ENCODE data around the gene CACNA1B. TPM values are rescaled to one million over a fixed set of nuclear protein-coding genes. Genes with fewer than 3 reads are reported as not detected.

Gene CACNA1B
- total RNA-seq, 1 experiment from 2014 or later = 0.03 TPM

DNA sequence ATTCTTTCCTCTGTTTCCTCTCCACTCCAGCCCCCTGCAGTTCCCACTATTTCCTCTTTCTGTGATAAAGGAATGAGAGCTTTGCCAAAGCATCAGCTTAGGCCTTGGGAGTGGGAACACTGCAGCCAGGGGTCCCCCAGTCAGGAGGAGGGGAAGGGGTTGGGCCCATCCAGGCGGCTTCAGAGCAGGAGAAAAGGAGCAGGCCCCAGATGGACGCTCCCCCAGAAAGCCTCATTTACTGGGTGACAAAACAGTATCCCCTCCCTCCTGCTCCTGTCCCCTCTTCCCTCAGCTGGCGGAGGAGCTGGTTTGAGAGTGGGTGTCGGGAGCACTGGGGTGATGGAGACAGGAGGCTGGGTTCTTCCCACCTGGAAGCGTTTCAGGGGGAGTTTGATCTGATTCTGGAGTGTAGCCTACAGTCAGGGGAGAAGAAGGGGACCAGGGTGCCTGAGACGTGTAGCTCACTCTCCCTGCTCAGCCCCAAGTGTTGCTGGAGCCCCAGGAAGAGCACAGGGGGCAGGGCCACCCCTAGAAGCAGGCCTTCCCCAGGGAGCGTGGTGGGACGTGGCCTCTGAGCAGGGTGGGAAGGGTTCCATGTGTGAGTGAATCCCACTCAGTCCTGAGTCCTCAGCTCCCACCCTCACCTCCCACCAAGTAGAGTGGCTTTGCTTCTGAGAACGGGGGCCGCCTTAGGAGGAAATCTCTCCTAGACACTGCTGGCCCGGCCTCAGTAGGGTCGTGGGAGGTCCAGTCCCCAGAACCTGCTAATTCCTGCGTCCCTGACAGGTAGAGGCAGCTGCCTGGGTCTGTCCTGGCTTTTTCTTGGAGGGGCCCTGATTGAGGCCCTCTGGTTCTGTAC, 173.1 kb downstream of the CACNA1B start:
- Histone ChIP-seq H3K27ac (no peak overlapping the region), H3K4me3 (no peak overlapping the region), H3K9me3 (replicated peaks) (no peaks in the 10 kb centered on the region), H3K36me3 (no peaks in the 10 kb centered on the region), H3K27me3 (replicated peaks) (no peaks in the 10 kb centered on the region), H3K4me1 (replicated peaks) (no peaks in the 10 kb centered on the region)
- DNase-seq (ENCODE audit: low read depth in 1 of 2, low spot score in 2 of 2) = peak in 1 of 2 experiments; percentile 22

GRCh38 chr9:138051586-138052321, 174.2 kb downstream of the CACNA1B start:
- Histone ChIP-seq H3K4me3 (no peak overlapping the region), H3K9me3 (replicated peaks) (no peaks in the 10 kb centered on the region), H3K4me1 (replicated peaks) (no peaks in the 10 kb centered on the region)

DNA sequence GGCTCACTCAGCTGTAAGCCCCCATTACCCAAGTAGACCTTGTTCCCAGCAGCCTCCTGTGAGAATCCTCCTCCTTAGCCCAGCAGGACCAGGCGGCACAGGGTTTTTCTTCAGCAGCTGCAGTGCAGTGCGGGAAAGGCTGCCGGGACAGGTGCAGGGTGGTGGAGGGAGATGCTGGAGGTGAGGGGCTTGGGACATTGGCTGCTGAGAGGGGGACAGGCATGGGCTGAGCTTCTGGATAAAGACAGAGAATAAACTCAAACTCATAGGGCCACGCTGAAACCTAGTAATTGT, 174.7 kb downstream of the CACNA1B start:
- Histone ChIP-seq H3K27ac (no peak overlapping the region), H3K27me3 (replicated peaks) (no peaks in the 10 kb centered on the region), H3K9me3 (replicated peaks) (no peaks in the 10 kb centered on the region), H3K4me1 (replicated peaks) (no peaks in the 10 kb centered on the region), H3K4me3 (no peak overlapping the region), H3K36me3 (no peaks in the 10 kb centered on the region)
- DNase-seq (ENCODE audit: low read depth in 1 of 2, low spot score in 2 of 2) = peak in 1 of 2 experiments; percentile 25

More at GRCh38 chr9:138051586-138052321, 174.2 kb downstream of the CACNA1B start:
- no peak overlapping the region for H3K27ac ChIP-seq
- no peaks in the 10 kb centered on the region for H3K36me3 ChIP-seq
- peak in 1 of 2 experiments; percentile 28 for DNase-seq (ENCODE audit: low read depth in 1 of 2, low spot score in 2 of 2)
- no peaks in the 10 kb centered on the region for H3K27me3 ChIP-seq (replicated peaks)

DNA sequence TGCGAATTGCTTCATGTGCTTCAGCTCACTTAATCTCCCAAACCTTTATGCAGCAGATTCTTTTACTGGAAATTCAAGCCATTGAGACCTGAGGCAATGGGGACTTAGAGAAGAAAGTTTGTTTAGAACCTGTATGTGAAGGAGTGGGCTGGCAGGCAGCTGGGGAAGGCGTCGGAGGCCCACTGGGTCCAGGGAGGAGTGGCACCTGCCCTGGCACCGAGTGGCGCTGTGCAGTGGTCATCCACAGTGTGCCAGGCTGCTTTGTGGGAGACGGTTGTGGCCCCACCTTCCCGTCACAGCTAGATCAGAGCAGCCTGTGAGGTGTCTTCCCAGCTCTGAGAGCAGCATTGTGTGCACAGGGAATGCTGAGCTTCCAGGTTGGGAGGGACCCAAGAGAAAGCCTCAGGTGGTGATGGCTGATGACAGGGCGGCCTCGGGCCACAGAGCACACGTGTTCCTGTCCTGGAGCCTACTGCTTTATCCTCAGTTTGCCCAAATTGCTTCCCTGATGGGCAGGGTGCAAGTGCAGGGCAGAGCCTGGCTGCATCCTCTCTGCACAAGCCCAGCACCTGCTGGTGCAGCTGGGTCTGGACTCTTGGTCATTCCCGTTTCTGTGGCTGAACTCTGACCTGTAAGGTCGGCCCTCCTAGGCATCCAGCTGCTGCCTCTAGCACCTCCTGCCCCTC, 175.2 kb downstream of the CACNA1B start:
- H3K4me3 ChIP-seq = no peak overlapping the region
- H3K36me3 ChIP-seq = no peaks in the 10 kb centered on the region
- H3K4me1 ChIP-seq (replicated peaks) = no peaks in the 10 kb centered on the region
- H3K9me3 ChIP-seq (replicated peaks) = no peaks in the 10 kb centered on the region
- peak in 1 of 2 experiments; percentile 13 for DNase-seq (ENCODE audit: low read depth in 1 of 2, low spot score in 2 of 2)
- H3K27ac ChIP-seq = no peak overlapping the region
- H3K27me3 ChIP-seq (replicated peaks) = no peaks in the 10 kb centered on the region

DNA sequence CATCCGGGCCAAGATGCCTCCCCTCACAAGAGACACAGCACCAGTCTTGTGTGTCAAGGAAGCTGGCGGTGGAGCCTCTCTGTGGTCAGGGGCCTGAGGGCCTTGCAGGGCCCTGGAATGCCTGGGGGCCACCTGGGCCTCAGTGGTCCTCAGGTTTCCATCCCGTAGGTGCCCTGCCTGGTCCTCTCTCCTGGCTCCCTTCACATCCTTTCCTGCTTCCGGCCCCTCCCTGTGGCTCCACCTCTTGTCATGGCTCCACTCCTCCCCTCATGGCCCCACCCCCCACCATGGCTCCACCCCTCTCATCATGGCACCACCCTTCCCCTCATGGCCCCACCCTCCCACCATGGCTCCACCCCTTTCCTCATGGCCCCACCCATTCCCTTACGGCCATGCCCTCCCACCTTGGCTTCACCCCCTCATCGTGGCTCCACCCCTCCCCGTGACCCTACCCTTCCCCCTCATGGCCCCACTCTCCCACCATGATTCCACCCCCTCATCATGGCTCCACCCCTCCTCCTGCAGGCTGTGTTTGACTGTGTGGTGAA, 175.8 kb downstream of the CACNA1B start:
- no peak overlapping the region for H3K4me3 ChIP-seq
- H3K36me3 ChIP-seq = no peaks in the 10 kb centered on the region
- H3K4me1 ChIP-seq (replicated peaks) = no peaks in the 10 kb centered on the region
- no peak overlapping the region for H3K27ac ChIP-seq
- peak in 1 of 2 experiments; percentile 35 for DNase-seq (ENCODE audit: low read depth in 1 of 2, low spot score in 2 of 2)
- H3K9me3 ChIP-seq (replicated peaks) = no peaks in the 10 kb centered on the region
- H3K27me3 ChIP-seq (replicated peaks) = no peaks in the 10 kb centered on the region

DNA sequence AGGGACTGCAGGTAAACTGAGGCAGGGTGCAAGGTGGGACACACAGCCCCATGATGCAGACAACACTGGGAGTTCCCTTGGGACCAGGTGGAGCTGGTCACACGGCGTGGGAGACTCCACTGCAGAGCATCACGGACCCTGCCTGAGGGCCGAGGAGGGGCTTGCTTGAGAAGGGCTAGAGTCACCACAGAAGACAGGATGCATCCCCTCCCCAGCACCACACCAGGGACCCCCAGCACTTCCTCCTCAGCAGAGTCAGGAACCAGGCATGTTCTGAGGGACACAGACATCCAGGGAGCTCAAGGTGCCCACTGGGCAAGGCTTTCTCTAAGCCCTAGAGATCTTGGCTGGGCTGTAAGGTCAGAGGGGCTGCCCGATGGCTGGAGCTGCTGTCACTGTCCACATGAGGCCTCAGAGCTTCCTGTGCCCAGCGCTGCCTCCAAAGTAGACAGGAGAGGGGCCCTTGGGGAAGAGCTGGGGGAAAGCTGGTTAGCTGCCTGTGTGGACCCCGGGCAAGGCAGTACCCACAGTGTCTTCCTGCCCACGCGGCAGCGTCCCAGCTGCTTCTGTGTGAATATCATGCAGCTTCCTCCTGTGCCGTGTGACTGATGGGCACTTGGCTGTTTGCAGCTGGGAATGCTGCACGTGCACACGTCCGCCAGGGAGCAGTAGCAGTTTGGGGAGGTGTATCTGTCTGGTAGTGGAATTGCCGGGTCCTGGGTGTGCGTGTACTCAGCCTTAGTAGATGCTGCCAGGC, 176.6 kb downstream of the CACNA1B start:
- Histone ChIP-seq H3K27me3 (replicated peaks) (no peaks in the 10 kb centered on the region), H3K4me1 (replicated peaks) (no peaks in the 10 kb centered on the region), H3K36me3 (no peaks in the 10 kb centered on the region), H3K4me3 (no peak overlapping the region), H3K27ac (no peak overlapping the region), H3K9me3 (replicated peaks) (no peaks in the 10 kb centered on the region)
- peak in 1 of 2 experiments; percentile 16 for DNase-seq (ENCODE audit: low read depth in 1 of 2, low spot score in 2 of 2)

GRCh38 chr9:138057726-138058125, 180.1 kb downstream of the CACNA1B start:
- DNase-seq (ENCODE audit: low read depth in 1 of 2, low spot score in 2 of 2) = no peak
- Histone ChIP-seq H3K4me1 (replicated peaks) (no peaks in the 10 kb centered on the region), H3K4me3 (no peak overlapping the region), H3K27ac (no peak overlapping the region), H3K9me3 (replicated peaks) (no peaks in the 10 kb centered on the region), H3K36me3 (no peaks in the 10 kb centered on the region), H3K27me3 (replicated peaks) (no peaks in the 10 kb centered on the region)

GRCh38 chr9:138058181-138058580, 180.6 kb downstream of the CACNA1B start:
- no peak overlapping the region for H3K27ac ChIP-seq
- no peaks in the 10 kb centered on the region for H3K9me3 ChIP-seq (replicated peaks)
- no peaks in the 10 kb centered on the region for H3K4me1 ChIP-seq (replicated peaks)
- DNase-seq (ENCODE audit: low read depth in 1 of 2, low spot score in 2 of 2) = no peak
- H3K36me3 ChIP-seq = no peaks in the 10 kb centered on the region
- H3K4me3 ChIP-seq = no peak overlapping the region
- no peaks in the 10 kb centered on the region for H3K27me3 ChIP-seq (replicated peaks)

DNA sequence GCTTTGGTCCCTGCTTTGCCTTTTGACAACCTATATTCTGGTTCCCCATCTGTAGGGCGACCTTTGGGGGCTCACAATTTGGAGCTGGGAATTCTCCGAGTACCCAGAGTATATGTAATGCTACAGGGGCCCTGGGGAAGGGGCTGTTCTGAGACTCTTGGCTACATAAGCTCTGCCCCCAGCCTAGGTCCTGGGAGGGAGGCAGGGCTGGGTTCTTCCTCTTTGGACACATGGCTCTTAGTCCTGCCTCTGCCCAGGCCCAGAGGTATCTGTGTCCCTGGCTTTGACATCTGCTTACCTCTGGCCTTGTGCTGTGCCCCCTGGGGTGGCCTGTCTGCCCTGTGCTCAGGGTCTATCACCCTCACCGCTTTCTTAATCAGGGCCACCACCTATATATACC, 181.6 kb downstream of the CACNA1B start:
- Histone ChIP-seq H3K36me3 (no peaks in the 10 kb centered on the region), H3K27ac (no peak overlapping the region), H3K4me3 (no peak overlapping the region), H3K9me3 (replicated peaks) (no peaks in the 10 kb centered on the region), H3K27me3 (replicated peaks) (no peaks in the 10 kb centered on the region), H3K4me1 (replicated peaks) (no peaks in the 10 kb centered on the region)
- no peak for DNase-seq (ENCODE audit: low read depth in 1 of 2, low spot score in 2 of 2)

DNA sequence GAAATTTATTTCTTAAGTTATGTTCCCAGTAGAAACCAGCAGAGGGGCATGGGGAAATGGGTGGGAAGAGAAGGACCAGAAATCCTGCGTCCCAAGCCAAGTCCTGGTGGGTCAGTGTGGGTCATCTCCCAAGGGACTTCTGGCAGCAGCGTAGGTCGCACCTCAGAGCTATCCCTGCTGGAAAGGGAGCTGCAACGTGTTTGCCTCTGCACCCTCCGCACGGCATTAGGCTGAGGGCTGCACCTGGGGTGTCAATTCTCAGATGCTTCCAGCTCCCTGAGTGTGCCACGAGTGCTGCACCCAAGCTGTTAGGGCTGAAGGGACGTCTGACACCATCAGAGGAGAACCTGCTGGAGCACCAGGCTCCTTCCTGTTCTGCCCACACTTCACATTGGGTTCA, 182.8 kb downstream of the CACNA1B start:
- no peaks in the 10 kb centered on the region for H3K36me3 ChIP-seq
- no peaks in the 10 kb centered on the region for H3K4me1 ChIP-seq (replicated peaks)
- H3K4me3 ChIP-seq = no peak overlapping the region
- DNase-seq (ENCODE audit: low read depth in 1 of 2, low spot score in 2 of 2) = no peak
- H3K27ac ChIP-seq = no peak overlapping the region
- H3K9me3 ChIP-seq (replicated peaks) = no peaks in the 10 kb centered on the region
- 0 out of 2 replicates have a peak, but pooled peaks cover 5% of the 10 kb centered on the region for H3K27me3 ChIP-seq (replicated peaks)

GRCh38 chr9:138060881-138061280, 183.3 kb downstream of the CACNA1B start:
- Histone ChIP-seq H3K4me3 (no peak overlapping the region), H3K27me3 (replicated peaks) (0 out of 2 replicates have a peak, but pooled peaks cover 5% of the 10 kb centered on the region), H3K36me3 (no peaks in the 10 kb centered on the region), H3K27ac (no peak overlapping the region), H3K9me3 (replicated peaks) (no peaks in the 10 kb centered on the region), H3K4me1 (replicated peaks) (no peaks in the 10 kb centered on the region)
- no peak for DNase-seq (ENCODE audit: low read depth in 1 of 2, low spot score in 2 of 2)

- Histone ChIP-seq H3K4me1 (replicated peaks) (no peaks in the 10 kb centered on the region), H3K9me3 (replicated peaks) (no peaks in the 10 kb centered on the region), H3K36me3 (no peaks in the 10 kb centered on the region), H3K27ac (no peak overlapping the region), H3K27me3 (replicated peaks) (peaks cover 6% of the 10 kb centered on the region), H3K4me3 (no peak overlapping the region)
- no peak for DNase-seq (ENCODE audit: low read depth in 1 of 2, low spot score in 2 of 2)
These were observed 184.0 kb downstream of the CACNA1B start for GRCh38 chr9:138061631-138062030.

- no peaks in the 10 kb centered on the region for H3K36me3 ChIP-seq
- H3K4me1 ChIP-seq (replicated peaks) = no peaks in the 10 kb centered on the region
- no peaks in the 10 kb centered on the region for H3K9me3 ChIP-seq (replicated peaks)
- H3K27ac ChIP-seq = no peak overlapping the region
- H3K27me3 ChIP-seq (replicated peaks) = peaks cover 12% of the 10 kb centered on the region
- no peak overlapping the region for H3K4me3 ChIP-seq
- no peak for DNase-seq (ENCODE audit: low read depth in 1 of 2, low spot score in 2 of 2)
These were observed 184.6 kb downstream of the CACNA1B start for GRCh38 chr9:138062196-138062595.

Measured in SJSA1 (cell line).